WTC11 (cell line): ENCODE results near the gene SF3B2. TPM values are rescaled to one million over a fixed set of nuclear protein-coding genes. Genes with fewer than 3 reads are reported as not detected.

Source experiments
- ATAC-seq: fragments of 200-7000 bp; cut with Tn5 transposase; 2 replicates; pipeline ENCODE4 v1.10.0; 2021; ENCODE audit warnings: mild to moderate bottlenecking, moderate library complexity
- CTCF ChIA-PET: fragments of 300-600 bp; sonication (Branson Sonifier 250); formaldehyde crosslinking; loops from one replicate; lab custom pipeline; 2021; ENCODE audit warnings: antibody characterized with exemption; lab: Charles Lee
- POLR2A ChIA-PET: fragments of 350-600 bp; sonication (Branson Sonifier 250); formaldehyde crosslinking; loops from one replicate; lab custom pipeline; 2021; ENCODE audit warnings: antibody characterized with exemption; lab: Charles Lee
- DNase-seq: peaks from one replicate; pipeline ENCODE4 v3.0.0; 2021; ENCODE audit warnings: low spot score
- H3K27ac Mint-ChIP-seq: 2 replicates; pipeline ENCODE4 v1.8.0; 2021; ENCODE audit warnings: mixed read lengths
- H3K27me3 Mint-ChIP-seq: 2 replicates; pipeline ENCODE4 v1.8.0; 2021; ENCODE audit warnings: low read depth, mild to moderate bottlenecking, moderate library complexity, mixed read lengths
- H3K36me3 Mint-ChIP-seq: 2 replicates; pipeline ENCODE4 v1.8.0; 2021; ENCODE audit warnings: mixed read lengths
- H3K4me1 Mint-ChIP-seq: 2 replicates; pipeline ENCODE4 v1.8.0; 2022; ENCODE audit warnings: mixed read lengths
- H3K4me3 Mint-ChIP-seq: 2 replicates; pipeline ENCODE4 v1.8.0; 2021; ENCODE audit warnings: mild to moderate bottlenecking, moderate library complexity, mixed read lengths
- H3K9me3 Mint-ChIP-seq: 2 replicates; pipeline ENCODE4 v1.8.0; 2021; ENCODE audit warnings: mixed read lengths
- AFF4 ChIP-seq: sonication (generic); formaldehyde crosslinking; IDR thresholded peaks from 2 replicates; pipeline ENCODE4 v1.8.1; 2023; ENCODE audit warnings: mild to moderate bottlenecking, missing genetic modification reagents, borderline replicate concordance
- CDX4 ChIP-seq: fragments of 250-450 bp; sonication (Bioruptor Pico); IDR thresholded peaks from 2 replicates; pipeline ENCODE4 v1.9.0; 2021; ENCODE audit warnings: moderate library complexity, mild to moderate bottlenecking, inconsistent platforms, borderline replicate concordance
- E2F5 ChIP-seq: sonication (generic); formaldehyde crosslinking; IDR thresholded peaks from 2 replicates; pipeline ENCODE4 v1.8.1; 2022; ENCODE audit warnings: mild to moderate bottlenecking, moderate library complexity, missing genetic modification reagents
- GRHL2 ChIP-seq: fragments of 250-450 bp; sonication (Bioruptor Pico); IDR thresholded peaks from 2 replicates; pipeline ENCODE4 v1.8.0; 2022; ENCODE audit warnings: mild to moderate bottlenecking, moderate library complexity; ENCODE audit not compliant: insufficient replicate concordance, severe bottlenecking
- HMGA2 ChIP-seq: fragments of 250-450 bp; sonication (Bioruptor Pico); IDR thresholded peaks from 2 replicates; pipeline ENCODE4 v1.4.0; 2021; ENCODE audit warnings: mild to moderate bottlenecking, moderate library complexity
- HMGXB4 ChIP-seq: sonication (generic); formaldehyde crosslinking; IDR thresholded peaks from 2 replicates; pipeline ENCODE4 v1.8.1; 2023; ENCODE audit warnings: mild to moderate bottlenecking, moderate library complexity, missing genetic modification reagents
- IRF1 ChIP-seq: sonication (generic); formaldehyde crosslinking; IDR thresholded peaks from 2 replicates; pipeline ENCODE4 v1.8.0; 2023; ENCODE audit warnings: missing genetic modification reagents
- IRF2 ChIP-seq: sonication (generic); formaldehyde crosslinking; IDR thresholded peaks from 2 replicates; pipeline ENCODE4 v1.8.0; 2022; ENCODE audit warnings: low read depth, missing genetic modification reagents, borderline replicate concordance
- KAT7 ChIP-seq: sonication (generic); formaldehyde crosslinking; IDR thresholded peaks from 2 replicates; pipeline ENCODE4 v1.8.1; 2023; ENCODE audit warnings: missing genetic modification reagents, mild to moderate bottlenecking, borderline replicate concordance
- NR1H2 ChIP-seq: sonication (generic); formaldehyde crosslinking; IDR thresholded peaks from 2 replicates; pipeline ENCODE4 v1.9.0; 2021; ENCODE audit warnings: mild to moderate bottlenecking, moderate library complexity, missing genetic modification reagents
- OVOL2 ChIP-seq: fragments of 250-450 bp; sonication (Bioruptor Pico); IDR thresholded peaks from 2 replicates; pipeline ENCODE4 v1.9.0; 2021; ENCODE audit warnings: mild to moderate bottlenecking, borderline replicate concordance
- RELA ChIP-seq: sonication (generic); formaldehyde crosslinking; IDR thresholded peaks from 2 replicates; pipeline ENCODE4 v1.8.1; 2022; ENCODE audit warnings: missing genetic modification reagents, mild to moderate bottlenecking, borderline replicate concordance
- SOX15 ChIP-seq: fragments of 250-450 bp; sonication (Bioruptor Pico); IDR thresholded peaks from 2 replicates; pipeline ENCODE4 v1.9.0; 2021; ENCODE audit warnings: mild to moderate bottlenecking
- USF2 ChIP-seq: sonication (generic); formaldehyde crosslinking; IDR thresholded peaks from 2 replicates; pipeline ENCODE4 v1.8.1; 2023; ENCODE audit warnings: mild to moderate bottlenecking, missing genetic modification reagents, moderate library complexity
- ZBTB43 ChIP-seq: sonication (generic); formaldehyde crosslinking; IDR thresholded peaks from 2 replicates; pipeline ENCODE4 v1.8.1; 2023; ENCODE audit warnings: mild to moderate bottlenecking, missing genetic modification reagents
- ZNF219 ChIP-seq: sonication (generic); formaldehyde crosslinking; IDR thresholded peaks from 2 replicates; pipeline ENCODE4 v1.8.0; 2023; ENCODE audit warnings: missing genetic modification reagents, mild to moderate bottlenecking, borderline replicate concordance
- ZNF232 ChIP-seq: sonication (generic); formaldehyde crosslinking; IDR thresholded peaks from 2 replicates; pipeline ENCODE4 v1.8.0; 2022; ENCODE audit warnings: mild to moderate bottlenecking, missing genetic modification reagents
- ZNF396 ChIP-seq: fragments of 250-450 bp; sonication (Bioruptor Pico); IDR thresholded peaks from 2 replicates; pipeline ENCODE4 v1.8.0; 2021; ENCODE audit warnings: mild to moderate bottlenecking, moderate library complexity, borderline replicate concordance
- ZSCAN18 ChIP-seq: fragments of 250-450 bp; sonication (Bioruptor Pico); IDR thresholded peaks from 2 replicates; pipeline ENCODE4 v2.1.2; 2022; ENCODE audit warnings: mild to moderate bottlenecking, moderate library complexity
- total RNA-seq: library from RNA; stranded (reverse); gene quantifications from 3 replicates; pipeline ENCODE4 v1.2.3, GENCODE V29; 2021

Gene SF3B2
- total RNA-seq, 1 experiment from 2014 or later = 295 TPM

- TF ChIP-seq E2F5 (CRISPR knock-in tag) (no peak), NR1H2 (CRISPR knock-in tag) (no peak), ZSCAN18 (CRISPR knock-in tag) (no peak), ZBTB43 (CRISPR knock-in tag) (no peak), HMGXB4 (CRISPR knock-in tag) (no peak), SOX15 (CRISPR knock-in tag) (no peak), USF2 (no peak), OVOL2 (no peak), CDX4 (CRISPR knock-in tag) (no peak), IRF2 (CRISPR knock-in tag) (no peak), ZNF232 (no peak)
- TF ChIP-seq, all 79 proteins: peak for 0
These were observed 15.8 kb upstream of the SF3B2 start (continued) for GRCh38 chr11:66036334-66036710.

GRCh38 chr11:66037327-66037726 is 14.8 kb upstream of the SF3B2 start:
- ChIA-PET CTCF (interaction anchor here (1.5 to 2.5 kb wide), 2 partner anchors 8 to 15 kb away, joined by 6 to 21 read pairs; no protein-coding TSS in a partner anchor), POLR2A (no interaction called here)
- Mint-ChIP-seq H3K27me3 (peaks cover 22% of the 10 kb centered on the region), H3K36me3 (peaks cover 25% of the 10 kb centered on the region), H3K4me3 (no peak overlapping the region), H3K4me1 (no peaks in the 10 kb centered on the region), H3K9me3 (peaks cover 19% of the 10 kb centered on the region), H3K27ac (no peak overlapping the region)
- ATAC-seq (no peak), DNase-seq (no peak)
- TF ChIP-seq KAT7 (CRISPR knock-in tag) (no peak), GRHL2 (CRISPR knock-in tag) (no peak), ZNF219 (CRISPR knock-in tag) (no peak), HMGA2 (CRISPR knock-in tag) (no peak), HMGXB4 (CRISPR knock-in tag) (no peak), IRF2 (CRISPR knock-in tag) (no peak), IRF1 (no peak), RELA (no peak), AFF4 (CRISPR knock-in tag) (no peak), E2F5 (CRISPR knock-in tag) (no peak), ZNF396 (CRISPR knock-in tag) (no peak)
